Smooth muscle cell of the brain vasculature (primary cell): Measurements from ENCODE around the gene SLITRK4.

Experiments used
- DNase-seq: peaks from one replicate; pipeline ENCODE4 v3.0.0-alpha.2; 2012; ENCODE audit warnings: low read depth, low spot score

The SLITRK4 gene, protein sequence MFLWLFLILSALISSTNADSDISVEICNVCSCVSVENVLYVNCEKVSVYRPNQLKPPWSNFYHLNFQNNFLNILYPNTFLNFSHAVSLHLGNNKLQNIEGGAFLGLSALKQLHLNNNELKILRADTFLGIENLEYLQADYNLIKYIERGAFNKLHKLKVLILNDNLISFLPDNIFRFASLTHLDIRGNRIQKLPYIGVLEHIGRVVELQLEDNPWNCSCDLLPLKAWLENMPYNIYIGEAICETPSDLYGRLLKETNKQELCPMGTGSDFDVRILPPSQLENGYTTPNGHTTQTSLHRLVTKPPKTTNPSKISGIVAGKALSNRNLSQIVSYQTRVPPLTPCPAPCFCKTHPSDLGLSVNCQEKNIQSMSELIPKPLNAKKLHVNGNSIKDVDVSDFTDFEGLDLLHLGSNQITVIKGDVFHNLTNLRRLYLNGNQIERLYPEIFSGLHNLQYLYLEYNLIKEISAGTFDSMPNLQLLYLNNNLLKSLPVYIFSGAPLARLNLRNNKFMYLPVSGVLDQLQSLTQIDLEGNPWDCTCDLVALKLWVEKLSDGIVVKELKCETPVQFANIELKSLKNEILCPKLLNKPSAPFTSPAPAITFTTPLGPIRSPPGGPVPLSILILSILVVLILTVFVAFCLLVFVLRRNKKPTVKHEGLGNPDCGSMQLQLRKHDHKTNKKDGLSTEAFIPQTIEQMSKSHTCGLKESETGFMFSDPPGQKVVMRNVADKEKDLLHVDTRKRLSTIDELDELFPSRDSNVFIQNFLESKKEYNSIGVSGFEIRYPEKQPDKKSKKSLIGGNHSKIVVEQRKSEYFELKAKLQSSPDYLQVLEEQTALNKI

DNA sequence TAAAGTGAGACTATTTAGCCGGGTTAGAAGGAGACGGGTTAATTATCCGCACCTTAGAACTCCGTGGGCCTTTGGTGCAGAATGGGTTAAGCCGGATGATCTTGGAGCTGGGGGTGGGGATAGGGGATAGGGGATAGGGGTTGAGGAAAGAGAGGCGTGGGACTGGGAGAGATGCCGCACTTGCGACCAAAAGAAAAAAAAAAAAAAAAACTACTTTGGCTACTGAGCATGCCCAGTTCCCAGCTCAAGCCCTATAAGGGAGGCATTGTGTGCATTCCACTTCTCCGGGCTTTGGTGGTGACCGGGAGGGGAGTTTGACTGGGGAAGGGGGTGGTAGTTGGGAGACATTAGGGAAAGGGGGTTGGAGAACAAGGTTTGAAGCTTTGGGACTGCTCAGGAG, at the start of gene SLITRK4:
Gene SLITRK4, minus strand, starts transcription at position 187 of the 400 bp plus-strand sequence. CDS start 4,993 bp downstream, outside the sequence.
- DNase-seq = no peak

DNA sequence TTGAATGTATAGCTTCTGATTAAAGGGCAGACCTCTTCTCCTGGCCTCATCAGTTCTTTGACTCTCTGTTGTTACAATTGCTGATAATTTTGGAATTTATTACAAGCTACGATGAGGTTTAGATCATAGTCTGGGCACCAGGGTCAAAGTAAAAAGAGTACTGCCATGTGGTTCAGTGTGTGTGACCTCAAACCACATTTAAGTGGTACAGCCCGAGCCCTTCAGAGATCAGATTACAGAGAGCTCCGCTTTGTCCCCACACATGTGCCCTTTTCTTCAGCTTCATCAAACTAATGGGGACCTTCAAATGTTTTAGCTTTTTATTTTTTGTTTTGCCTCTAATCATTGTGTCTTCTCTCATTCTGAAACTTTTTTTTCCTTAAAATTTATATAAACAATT, 47.6 kb upstream of the SLITRK4 start:
- no peak for DNase-seq

DNA sequence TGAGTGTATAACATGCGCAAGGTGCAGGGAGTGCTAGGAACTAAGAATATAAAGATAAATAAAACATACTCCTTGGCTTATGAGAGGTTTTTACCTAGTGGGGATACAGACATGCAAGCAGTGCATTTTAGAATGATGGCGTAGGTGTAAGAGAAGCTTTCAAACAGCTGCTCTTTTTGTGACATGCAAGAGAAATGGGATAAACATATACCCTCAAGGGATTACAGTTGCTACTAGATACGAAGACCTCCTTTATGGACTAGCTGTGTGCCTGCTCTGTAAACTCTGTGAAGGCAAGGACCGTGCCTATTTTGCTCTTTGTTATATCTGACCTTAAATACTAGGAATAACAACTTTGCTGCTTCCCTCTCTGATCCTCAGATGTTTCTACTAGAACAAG, 39.0 kb upstream of the SLITRK4 start:
- no peak for DNase-seq

DNA sequence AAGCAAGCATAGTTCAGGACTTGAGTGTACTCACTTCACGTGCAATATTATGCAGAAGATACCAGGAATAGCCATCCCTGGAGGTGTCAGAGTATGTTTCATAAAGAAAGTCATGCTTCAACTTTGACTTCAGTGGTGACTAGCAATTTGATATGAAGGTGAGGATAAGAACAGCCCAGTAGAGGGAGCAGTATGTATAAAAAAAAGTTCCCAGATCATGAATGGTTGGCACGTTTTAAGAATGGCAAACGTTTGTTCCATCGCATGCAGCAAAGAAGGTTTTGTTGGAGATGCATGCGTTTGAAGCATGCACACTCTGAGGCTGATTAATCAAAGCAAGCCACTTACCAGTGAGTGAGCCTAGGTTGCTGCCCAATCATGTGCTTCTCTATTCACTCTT, 33.5 kb upstream of the SLITRK4 start:
- DNase-seq = no peak

DNA sequence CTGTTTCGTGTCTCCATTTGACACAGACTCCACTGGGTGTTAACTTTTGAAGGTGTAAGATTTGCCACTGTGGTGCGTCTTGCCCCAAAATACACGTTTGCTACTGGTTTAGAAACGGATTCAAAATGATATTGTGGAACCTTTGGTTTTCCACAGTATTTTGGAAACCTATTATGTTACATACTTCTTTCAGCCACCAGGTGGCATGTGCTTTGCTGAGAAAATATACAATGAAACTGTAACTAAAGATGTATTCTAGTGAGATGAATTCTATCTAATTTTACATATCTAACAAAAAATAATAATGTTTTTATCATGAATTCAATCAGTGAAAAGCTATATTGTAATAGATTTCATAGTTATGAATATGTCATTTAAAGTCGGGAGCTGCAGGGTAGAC, 28.4 kb upstream of the SLITRK4 start:
- no peak for DNase-seq

DNA sequence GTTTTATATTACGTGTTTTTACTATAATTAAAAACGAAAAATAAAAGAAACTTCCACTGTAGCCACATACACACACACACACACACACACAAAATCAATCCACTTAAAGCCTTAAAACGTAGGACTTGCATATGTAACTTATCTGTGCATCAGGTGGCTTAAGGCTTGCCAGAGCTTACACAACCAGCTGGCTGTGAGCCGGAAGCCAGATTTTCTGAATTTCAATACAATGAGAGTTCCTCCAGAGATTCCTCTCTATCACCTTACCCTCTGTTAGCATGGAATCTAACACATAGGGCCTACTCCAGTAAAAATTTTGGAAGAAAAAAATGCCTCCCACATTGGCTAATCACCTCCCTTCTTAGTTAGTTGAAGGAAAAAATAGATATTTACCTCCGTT, 27.9 kb upstream of the SLITRK4 start:
- DNase-seq = no peak

DNA sequence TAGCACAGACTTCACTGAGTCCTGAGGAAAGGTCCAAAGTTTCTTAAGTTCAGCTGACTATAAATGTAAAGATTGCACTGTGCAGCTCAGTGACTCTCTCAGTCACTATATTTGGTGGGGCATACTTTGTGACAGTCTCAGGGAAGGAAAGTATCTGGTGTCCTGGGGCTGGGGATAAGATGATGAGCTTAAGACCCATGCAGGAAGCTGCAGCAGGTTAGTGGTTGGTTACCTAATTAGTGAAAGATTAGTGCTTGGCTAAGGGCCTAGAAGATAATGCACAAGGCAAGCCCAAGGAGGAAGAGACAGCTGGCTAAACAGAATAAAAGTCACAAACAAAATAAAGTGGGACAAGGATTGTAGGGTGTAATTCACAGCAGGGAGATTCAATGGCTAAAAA, 25.4 kb upstream of the SLITRK4 start:
- no peak for DNase-seq

DNA sequence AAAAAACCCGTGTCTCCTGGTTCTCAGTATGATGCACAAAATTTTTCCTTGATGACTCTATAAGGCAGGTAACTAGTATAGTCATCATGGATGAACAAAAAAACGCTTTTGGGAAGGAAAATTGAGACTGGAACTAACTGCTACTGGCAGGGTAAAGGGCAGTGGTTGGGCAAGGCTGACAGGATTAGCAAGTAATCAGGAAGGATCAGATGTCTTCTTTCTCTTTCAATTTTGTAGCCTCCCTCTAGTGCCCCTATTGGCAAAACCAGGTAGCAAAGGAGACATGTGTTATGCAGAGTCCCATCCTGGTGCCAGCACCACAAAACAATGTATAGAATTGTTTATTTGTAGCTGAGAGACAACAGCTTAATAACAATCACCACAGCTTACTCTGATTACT, 12.8 kb upstream of the SLITRK4 start:
- no peak for DNase-seq

DNA sequence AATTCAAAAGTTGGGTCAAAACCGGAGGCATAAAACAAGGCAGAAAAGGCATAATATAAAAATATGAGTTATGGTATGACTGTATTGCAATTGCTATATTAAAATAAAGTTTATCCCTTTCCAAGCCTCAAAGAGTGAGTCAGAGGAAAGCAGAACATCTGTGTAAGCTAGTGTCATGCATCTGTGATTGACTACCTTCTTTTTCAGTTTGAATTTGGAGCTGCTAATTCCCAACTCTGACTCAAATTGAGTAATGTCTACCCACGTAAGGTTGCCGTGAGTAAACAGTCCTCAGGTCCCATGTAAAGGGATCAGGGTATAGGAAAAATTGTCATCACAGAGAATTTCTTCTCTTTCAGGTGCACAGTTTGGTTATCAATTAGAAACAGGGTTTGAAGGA, 6.5 kb upstream of the SLITRK4 start:
- DNase-seq = no peak

DNA sequence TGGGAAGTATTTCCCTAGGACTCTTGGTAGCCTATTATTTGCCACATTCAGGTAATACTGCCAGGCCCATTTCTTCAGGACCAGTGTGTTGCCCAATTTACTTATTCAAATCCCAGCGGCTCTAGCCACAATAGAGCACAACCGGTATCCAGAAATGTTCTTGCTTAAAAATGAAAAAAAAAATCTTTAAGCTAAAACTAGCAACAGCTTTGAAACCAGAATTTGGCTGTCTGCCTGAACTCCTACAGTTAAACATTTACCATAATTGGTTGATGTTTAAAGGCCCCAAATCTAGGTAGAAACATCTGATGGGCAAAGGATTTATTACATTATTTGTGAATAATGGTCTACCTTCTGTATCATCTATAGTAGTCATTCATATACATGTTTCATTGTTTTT, 930 bp upstream of the SLITRK4 start:
- no peak for DNase-seq

DNA sequence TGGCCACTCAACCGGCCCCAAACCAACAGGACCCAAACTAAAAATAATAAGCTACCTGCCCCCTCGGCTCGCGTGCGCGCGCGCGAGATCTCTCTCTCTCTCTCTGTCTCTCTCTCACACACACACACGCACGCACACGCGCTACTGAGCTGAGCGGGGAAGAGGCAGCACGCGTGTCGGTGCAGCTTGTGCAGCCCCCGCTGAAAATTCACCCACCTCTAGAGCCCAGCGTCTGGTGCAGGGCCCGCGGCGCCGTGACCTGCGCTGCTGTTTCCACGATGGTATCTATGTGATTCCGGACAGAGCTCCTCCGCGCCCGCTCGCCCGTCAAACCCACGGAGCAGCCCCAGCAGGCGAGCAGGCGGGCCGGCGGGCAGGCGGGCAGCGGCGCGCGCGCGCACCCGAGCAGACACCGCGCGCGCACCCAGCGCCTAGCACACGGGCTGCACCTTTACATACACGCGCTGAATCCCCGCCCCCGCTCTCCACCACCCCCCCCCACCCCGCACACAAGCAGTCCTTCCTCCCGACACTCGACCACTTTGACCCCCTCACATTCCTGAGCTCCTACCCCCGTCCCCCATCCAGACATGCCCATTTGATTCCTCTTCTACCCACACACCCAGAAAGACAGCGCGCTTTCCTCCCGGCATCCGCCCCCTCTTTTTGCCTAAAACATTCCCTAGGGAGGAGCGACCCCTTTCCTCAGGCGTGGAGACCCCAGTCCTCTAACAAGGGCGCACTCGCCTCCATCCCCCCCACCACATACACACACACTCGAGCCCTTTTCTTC, 1.0 kb downstream of the SLITRK4 start:
- no peak for DNase-seq

DNA sequence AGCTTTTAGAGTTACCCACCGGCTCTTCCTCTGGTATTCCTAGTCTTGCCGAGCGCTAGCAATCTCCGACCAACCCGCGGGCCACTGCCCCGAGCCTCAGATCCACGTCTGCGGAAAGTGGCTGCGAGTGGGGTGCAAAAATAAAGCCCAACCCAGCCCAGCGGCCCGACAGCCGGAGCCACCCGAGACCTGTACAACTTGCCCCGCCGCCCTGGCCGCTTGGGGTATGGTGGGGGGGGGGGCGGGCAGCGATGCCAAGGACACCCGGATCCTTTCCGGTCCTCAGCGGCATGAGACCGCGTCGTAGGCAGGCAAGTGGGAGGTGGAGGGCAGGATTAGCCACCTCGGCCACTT, 1.6 kb downstream of the SLITRK4 start:
- no peak for DNase-seq

DNA sequence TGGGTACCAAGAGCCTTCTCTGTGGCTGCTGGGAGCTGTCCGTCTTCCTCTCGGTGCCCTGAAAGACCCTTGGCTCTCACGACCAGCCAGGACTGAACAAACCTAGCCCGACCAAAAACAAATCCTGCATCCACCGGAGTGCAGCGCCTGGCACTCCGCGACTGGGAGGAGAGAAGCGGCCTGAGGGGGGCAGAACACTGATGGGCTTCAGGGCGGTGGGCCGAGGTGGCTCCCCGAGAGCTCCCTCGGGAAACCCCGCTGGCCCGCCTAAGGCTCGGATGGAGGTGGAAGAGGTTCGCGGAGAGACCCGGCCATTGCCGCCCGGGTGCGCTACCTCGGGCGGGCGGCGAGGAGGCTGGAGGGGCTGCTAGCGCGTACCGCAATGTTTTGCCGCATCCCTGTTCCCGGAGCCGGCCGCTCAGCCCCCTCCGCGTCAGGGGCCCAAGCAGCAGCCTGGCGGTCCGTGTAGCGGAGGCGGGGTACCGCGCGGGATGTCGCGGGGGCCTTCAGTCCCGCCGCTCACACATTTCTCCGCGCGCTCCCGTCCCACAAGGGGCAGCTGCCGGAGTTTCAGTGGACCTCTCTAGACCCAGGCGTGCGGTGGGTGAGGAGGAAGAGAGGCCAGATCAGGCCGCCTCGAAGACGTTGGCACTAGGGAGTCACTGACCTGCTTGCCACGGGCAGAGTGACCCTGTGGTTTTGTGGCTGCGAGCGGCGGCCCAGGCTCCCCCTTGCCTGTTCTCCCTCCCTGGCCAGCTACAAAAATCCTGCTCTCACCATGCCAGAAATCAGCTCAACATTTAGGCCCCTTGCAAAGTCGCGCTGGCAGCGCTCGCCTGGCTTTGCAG, 2.2 kb downstream of the SLITRK4 start:
- DNase-seq = no peak

DNA sequence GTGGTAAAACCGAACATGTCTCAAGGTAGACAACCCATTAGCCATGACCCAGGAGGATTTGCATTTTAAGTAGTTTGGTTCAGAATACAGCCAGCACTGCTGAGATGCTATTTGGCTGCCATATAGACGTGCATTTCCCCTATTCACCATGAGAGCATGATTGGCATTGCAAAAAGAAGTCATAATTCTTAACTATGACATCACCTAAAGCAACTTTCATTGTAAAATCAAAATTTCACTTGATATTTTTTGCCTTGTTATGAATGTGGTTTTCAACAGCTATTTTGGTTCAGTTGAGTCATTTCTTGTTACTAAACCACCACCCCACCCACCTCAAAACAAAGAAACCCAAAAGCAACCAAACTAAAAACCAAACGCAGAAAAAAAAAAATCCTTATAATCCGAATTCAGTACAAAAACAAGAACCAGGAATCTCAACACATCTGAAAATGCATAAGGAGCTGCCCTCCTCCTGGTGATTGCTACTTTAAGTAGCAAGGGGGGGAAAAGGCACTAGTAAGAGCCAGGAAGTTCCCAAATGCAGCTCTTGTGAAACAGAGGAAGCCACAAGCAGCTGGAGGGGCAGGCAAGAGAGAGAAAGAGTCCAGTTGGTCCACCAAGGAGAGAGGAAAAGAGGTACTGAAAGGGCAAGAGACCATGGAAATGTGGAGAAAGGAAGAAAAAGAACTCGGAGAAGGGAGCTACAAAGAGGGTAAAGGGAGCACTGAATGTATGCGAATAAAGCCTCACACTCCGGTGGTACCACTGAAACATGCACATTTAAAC, 3.1 kb downstream of the SLITRK4 start:
- no peak for DNase-seq

DNA sequence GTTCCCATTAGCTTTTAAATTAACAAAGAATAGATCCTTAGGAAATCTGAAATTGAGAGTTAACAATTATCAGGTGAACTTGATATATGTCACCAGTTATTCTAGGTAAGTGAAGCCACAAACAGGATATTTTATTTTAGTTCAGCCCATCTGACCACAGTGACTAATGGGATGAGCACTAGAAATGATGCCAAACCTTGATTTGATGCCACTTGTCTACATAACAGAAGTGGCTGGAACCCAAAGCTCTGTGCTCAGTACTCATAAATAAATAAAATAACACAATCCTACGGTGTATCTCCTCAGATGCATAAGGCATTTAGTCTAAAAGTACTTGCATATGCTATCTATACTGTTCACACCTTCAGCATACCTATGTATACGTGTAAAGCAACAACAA, 12.2 kb downstream of the SLITRK4 start:
- DNase-seq = no peak

DNA sequence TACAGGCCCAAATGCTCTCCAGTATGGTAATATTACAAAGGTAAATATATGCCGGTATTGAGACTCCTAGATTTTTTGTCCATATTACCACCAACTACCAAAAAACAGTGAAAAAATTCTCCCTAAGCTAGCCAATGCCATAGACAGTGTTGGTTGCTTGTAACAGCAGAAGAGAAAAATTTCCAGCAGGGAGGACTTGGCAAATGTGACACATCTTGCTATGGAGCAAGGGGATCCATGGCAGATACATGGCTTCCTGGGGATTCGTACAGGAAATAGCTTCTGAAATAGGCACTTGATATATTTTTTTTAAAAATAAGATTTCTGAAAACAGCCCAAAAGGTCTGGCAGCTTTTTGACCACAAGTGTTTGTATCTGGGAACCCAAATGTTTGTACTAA, 14.6 kb downstream of the SLITRK4 start:
- DNase-seq = no peak

DNA sequence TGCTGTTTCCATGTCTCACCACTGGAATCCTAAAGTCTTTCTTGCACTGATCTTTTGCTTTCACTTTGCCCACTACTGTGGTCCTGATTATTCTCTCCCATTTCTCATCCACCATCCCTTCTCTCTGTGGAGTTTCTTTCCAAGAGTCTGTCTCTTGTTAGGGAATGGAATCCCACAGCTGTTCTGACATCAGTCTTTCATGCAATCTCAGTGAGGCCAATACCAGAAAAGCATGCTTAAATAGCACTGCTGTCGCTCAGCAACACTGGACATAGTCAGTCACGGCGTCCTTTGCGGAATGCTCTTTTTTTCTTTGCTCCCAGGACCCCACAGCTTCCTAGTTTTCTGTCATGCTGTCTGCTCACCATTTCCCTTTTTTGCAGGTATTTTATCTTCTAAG, 20.1 kb downstream of the SLITRK4 start:
- no peak for DNase-seq

DNA sequence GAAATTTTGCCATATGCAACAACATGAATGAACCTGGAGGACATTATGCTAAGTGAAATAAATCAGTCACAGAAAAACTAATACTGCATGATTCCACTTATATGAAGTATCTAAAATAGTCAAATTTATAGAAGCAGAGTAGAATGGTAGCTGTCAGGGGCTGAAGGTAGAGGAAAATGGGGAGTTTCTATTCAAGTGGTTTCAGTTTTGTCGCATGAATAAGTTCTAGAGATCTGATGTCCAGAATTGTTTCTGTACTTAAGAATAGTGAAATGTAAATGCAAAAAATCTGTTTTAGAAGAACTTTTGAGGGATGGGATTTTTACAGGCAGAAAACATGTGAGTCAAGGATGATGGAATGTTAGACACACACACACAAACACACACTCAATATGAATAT, 34.1 kb downstream of the SLITRK4 start:
- DNase-seq = no peak

DNA sequence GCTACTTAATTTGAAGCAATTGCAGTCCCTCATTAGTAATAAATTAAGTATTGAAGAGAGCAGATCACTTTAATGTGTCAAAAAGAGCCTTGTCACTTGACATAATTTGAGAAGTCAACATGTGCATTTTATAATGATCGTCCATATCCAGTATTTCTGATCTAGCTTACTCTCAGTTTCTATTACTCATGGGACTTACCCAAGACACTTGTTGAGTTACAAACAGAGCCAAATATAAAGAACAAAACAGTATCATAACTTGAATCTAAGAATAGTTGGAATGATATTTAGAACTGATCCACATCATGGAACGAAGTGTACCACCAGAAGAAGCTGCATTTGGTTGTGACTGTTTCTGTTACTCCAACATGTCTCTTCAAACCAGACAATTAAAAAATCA, 54.7 kb downstream of the SLITRK4 start:
- DNase-seq = no peak

DNA sequence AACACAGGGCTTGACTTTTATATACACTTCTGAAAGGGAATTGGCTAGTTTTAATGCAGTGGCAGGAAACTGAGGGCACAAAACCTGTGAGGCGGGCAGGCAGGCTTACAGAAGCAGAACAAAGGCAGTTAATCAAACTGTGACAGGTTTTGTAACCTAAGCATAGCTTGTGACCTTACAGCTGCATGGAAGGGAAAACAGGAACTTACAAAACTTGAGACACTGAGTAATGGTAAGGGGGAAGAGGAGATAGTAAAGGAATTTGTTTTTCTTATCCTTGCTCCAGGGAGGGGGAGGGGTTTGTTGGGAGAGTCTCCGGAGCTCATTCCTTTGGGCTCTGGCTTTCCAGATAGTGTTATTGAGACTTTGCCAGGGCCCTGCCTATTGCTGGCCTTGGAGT, 55.6 kb downstream of the SLITRK4 start:
- no peak for DNase-seq
